ENCODE results near the gene HSBP1L1.

GRCh38 chr18:79932907-79933306 is 31.5 kb upstream of the HSBP1L1 start:
- no peak for TF ChIP-seq CTCF (IDR thresholded peaks at IDR 0.05)
- TF ChIP-seq SMC3 (IDR thresholded peaks at IDR 0.05): no peak
- no peak for TF ChIP-seq E2F6 (IDR thresholded peaks at IDR 0.05; ENCODE audit: borderline replicate concordance, low read depth)
- TF ChIP-seq GATA3 (IDR thresholded peaks at IDR 0.05; ENCODE audit: borderline replicate concordance): no peak
- no peak for TF ChIP-seq REST (IDR thresholded peaks at IDR 0.05)
- TF ChIP-seq, protein P1, sequence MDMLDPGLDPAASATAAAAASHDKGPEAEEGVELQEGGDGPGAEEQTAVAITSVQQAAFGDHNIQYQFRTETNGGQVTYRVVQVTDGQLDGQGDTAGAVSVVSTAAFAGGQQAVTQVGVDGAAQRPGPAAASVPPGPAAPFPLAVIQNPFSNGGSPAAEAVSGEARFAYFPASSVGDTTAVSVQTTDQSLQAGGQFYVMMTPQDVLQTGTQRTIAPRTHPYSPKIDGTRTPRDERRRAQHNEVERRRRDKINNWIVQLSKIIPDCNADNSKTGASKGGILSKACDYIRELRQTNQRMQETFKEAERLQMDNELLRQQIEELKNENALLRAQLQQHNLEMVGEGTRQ (IDR thresholded peaks at IDR 0.05): no peak
- TF ChIP-seq EP300 (IDR thresholded peaks at IDR 0.05): no peak
- TF ChIP-seq POLR2A (IDR thresholded peaks at IDR 0.05; ENCODE audit: low read length): no peak
- TF ChIP-seq, protein P2, sequence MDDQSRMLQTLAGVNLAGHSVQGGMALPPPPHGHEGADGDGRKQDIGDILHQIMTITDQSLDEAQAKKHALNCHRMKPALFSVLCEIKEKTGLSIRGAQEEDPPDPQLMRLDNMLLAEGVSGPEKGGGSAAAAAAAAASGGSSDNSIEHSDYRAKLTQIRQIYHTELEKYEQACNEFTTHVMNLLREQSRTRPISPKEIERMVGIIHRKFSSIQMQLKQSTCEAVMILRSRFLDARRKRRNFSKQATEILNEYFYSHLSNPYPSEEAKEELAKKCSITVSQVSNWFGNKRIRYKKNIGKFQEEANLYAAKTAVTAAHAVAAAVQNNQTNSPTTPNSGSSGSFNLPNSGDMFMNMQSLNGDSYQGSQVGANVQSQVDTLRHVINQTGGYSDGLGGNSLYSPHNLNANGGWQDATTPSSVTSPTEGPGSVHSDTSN (IDR thresholded peaks at IDR 0.05): no peak
- TF ChIP-seq RNF2 (IDR thresholded peaks at IDR 0.05; ENCODE audit: borderline replicate concordance, low read depth): no peak

Data from A549 (cell line).